GM12891 (cell line): Measurements from ENCODE around the gene MSTN.

ENCODE experiments used
- POLR2A ChIP-seq: IDR thresholded peaks from 2 replicates; pipeline ENCODE4 v1.6.1; 2011; ENCODE audit warnings: low read depth, low read length, control low read depth
- POLR2AphosphoS5 ChIP-seq: IDR thresholded peaks from 2 replicates; pipeline ENCODE4 v1.6.1; 2011; ENCODE audit warnings: low read depth, low read length, control low read depth

DNA sequence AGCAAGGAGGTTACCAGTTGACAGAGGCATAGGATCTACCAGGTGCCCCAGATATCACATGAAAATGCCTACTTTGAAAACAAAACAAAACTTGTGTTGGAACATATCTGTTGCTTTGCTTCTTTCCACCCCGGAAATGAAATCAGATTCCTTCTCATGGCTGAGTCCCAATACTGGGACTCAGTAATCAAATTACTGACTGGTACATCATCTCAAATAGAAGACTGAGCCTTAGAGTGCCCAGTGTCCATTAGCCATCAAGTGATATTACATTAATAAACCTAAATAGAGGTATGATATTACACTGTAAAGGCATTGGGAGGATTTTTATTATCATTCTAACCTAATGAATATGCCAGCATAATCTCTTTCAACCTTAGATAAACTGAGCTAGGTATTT, 48.6 kb upstream of the MSTN start:
- no peak for TF ChIP-seq POLR2A
- no peak for TF ChIP-seq POLR2AphosphoS5
